Stimulated activated CD8-positive, alpha-beta memory T cell treated with anti-CD3 and anti-CD28 coated beads, Interleukin-12 subunit alpha, Interleukin-12 subunit beta, amount 100 ng/mL, for 1 hour (primary cell): Measurements from ENCODE around the gene WDR88.
"Not testable (repeated sequence)": the region's sequence is repeated elsewhere in the genome, so short reads cannot be mapped to it uniquely, and the experiment has no call there.

Source experiments
- DNase-seq: peaks from one replicate; pipeline ENCODE4 v3.0.0-alpha.2; 2020; ENCODE audit warnings: low read depth

WDR88 gene

GRCh38 chr19:33171916-33172359 lies 40.0 kb downstream of the WDR88 start:
- no peak for DNase-seq

GRCh38 chr19:33174186-33174585 lies 42.3 kb downstream of the WDR88 start:
- DNase-seq: no peak

GRCh38 chr19:33175156-33175782 lies 43.4 kb downstream of the WDR88 start:
- no peak for DNase-seq

GRCh38 chr19:33175886-33176669 lies 44.2 kb downstream of the WDR88 start:
- no peak for DNase-seq

GRCh38 chr19:33176670-33177416 lies 44.9 kb downstream of the WDR88 start:
- DNase-seq: peak; percentile 95

GRCh38 chr19:33177417-33177979 lies 45.6 kb downstream of the WDR88 start:
- DNase-seq: peak; percentile 64

- no peak for DNase-seq
Measured at GRCh38 chr19:33186431-33187182, 54.7 kb downstream of the WDR88 start.

- DNase-seq: no peak
Measured at GRCh38 chr19:33187183-33187540, 55.2 kb downstream of the WDR88 start.

GRCh38 chr19:33189453-33189852 lies 57.5 kb downstream of the WDR88 start:
- DNase-seq: no peak

GRCh38 chr19:33191092-33191491 lies 59.2 kb downstream of the WDR88 start:
- not testable (repeated sequence) for DNase-seq

GRCh38 chr19:33191501-33191900 lies 59.6 kb downstream of the WDR88 start:
- no peak for DNase-seq

- DNase-seq: no peak
Measured at GRCh38 chr19:33192010-33192409, 60.1 kb downstream of the WDR88 start.

GRCh38 chr19:33193269-33193864 lies 61.5 kb downstream of the WDR88 start:
- no peak for DNase-seq

GRCh38 chr19:33193865-33194362 lies 62.0 kb downstream of the WDR88 start, which contains the start of gene LRP3:
TSS of gene LRP3 (plus strand) at chr19:33194330. CDS start at chr19:33194786, 456 bp downstream.
- DNase-seq: no peak

- DNase-seq: no peak
Measured at GRCh38 chr19:33194532-33194885, 62.6 kb downstream of the WDR88 start.

GRCh38 chr19:33194886-33195644 lies 63.2 kb downstream of the WDR88 start:
- DNase-seq: no peak

GRCh38 chr19:33195645-33196347 lies 63.9 kb downstream of the WDR88 start:
- no peak for DNase-seq

GRCh38 chr19:33196446-33197193 lies 64.7 kb downstream of the WDR88 start:
- no peak for DNase-seq

- DNase-seq: no peak
Measured at GRCh38 chr19:33197591-33198000, 65.7 kb downstream of the WDR88 start.
